Activated CD8-positive, alpha-beta memory T cell treated with anti-CD3 and anti-CD28 coated beads, Interleukin-2, amount 50 U/mL, for 1 hour (primary cell): ENCODE data around the gene EHHADH.
A peak's percentile ranks its signal among the peaks of the same experiment; 100 is the strongest.
"Not testable (repeated sequence)": the region's sequence is repeated elsewhere in the genome, so short reads cannot be mapped to it uniquely, and the experiment has no call there.

ENCODE experiments used
- DNase-seq: peaks from one replicate; pipeline ENCODE4 v3.0.0-alpha.2; 2020; ENCODE audit errors: extremely low read depth

The EHHADH gene

DNA sequence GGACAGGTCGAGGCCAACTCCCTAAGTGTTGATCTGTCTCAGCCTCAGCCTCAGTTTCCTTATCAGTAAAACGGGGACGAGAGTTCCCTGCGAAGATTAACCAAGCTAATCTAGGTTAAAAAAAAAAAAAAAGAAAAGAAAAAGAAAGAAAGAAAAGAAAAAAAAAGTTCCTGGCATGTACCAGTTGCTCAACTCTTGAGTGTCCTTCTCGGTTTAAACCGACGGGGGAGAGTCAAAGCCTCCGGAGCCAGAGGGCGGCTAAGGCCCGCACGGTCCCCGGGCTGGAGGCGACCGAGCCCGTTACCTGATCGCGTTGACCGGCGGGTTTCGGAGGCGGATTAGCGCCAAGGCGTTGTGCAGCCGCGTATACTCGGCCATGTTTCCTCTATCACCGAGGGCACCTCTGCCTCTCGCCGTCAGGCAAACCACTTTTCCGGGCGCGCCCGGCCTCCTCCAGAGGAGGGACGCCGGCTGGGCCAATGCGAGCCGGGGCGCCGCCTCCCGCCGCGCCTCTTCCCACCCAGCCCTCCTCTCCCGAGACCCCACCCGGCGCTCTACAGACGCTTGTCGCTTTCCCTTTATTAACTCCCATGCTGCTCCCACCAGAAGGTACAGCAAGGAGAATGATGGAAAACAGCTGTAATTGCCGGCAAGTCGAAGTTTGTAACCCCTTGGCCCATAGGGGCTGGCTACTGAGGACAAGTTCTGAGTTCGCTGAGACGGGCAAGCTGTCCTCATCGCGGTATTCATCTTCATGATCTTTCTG is at the start of gene EHHADH:
Gene EHHADH (minus strand): TSS at position 405 of the 766 bp plus-strand sequence. CDS start 27 bp downstream, at position 378.
- DNase-seq, result no peak

DNA sequence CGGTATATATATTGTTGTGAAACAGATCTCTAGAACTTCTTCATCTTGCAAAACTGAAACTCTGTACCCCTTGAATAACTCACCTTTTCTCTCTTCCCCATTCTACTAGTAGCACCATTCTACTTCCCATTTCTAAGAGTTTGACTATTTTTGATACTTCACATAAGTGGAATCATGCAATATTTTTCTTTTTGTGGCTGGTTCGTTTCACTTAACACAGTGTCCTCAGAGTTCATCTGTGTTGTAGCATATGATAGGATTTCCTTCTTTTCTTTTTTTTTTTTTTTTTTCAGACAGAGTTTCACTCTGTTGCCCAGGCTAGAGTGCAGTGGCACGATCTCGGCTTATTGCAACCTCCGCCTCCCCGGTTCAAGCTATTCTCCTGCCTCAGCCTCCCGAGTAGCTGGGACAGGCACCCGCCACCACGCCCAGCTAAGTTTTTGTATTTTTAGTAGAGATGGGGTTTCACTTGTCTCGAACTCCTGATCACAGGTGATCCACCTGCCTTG is 46.1 kb upstream of the EHHADH start:
- DNase-seq, result not testable (repeated sequence)

DNA sequence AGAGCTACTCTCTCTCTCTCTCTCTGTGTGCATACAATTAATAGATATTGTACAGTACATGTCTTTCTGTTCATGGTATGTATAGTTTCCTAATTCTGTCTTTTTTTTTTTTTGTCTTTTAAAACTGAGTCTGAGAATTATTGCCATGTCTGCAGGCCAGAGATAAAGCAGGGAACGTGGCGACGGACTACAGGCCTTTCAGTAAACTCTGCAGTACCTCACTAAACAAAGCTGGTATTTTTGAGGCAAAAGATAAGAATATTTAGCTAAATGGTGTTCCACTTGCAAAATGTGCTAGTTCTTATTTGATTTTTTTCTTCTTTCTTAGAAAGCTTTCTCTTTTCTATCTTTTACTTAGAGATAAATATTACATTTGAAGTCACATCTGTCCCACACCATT is 44.0 kb upstream of the EHHADH start:
- no peak for DNase-seq

DNA sequence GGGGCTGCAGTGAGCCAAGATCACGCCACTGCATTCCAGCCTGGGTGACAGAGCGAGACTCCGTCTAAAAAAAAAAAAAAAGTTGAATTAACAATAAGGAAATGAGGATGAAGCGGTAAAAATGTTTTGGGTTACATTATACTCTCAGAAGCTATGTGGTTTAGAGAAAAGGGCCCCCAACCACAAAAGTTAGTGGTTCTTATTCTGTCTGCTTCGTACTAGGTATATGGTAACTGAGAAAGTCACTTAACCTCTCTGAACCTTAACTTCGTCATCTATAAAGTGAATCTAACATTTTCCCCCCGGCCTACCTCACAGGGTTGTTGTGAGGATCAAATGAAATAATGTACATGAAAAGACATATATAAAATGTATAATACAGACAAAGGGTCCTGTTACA is 38.4 kb upstream of the EHHADH start:
- no peak for DNase-seq

DNA sequence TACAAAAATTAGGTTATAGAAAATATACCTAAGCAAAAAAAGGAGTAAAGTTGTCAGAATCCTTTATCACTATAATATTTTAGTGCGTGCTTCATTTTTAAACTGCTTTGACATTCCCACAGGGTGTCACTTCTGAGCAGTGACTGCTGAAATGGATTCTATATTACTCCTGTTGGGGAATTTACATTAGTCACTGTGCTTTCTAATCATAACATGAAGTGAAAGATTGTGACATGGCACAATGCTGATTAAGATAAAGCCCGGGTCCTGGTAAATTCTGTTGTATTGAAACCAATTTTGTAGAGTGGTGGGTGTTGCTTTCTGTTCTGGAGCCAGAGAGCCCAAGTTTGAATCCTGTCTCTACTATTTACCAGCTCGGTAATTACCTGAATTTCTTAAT is 36.4 kb upstream of the EHHADH start:
- DNase-seq, result no peak

DNA sequence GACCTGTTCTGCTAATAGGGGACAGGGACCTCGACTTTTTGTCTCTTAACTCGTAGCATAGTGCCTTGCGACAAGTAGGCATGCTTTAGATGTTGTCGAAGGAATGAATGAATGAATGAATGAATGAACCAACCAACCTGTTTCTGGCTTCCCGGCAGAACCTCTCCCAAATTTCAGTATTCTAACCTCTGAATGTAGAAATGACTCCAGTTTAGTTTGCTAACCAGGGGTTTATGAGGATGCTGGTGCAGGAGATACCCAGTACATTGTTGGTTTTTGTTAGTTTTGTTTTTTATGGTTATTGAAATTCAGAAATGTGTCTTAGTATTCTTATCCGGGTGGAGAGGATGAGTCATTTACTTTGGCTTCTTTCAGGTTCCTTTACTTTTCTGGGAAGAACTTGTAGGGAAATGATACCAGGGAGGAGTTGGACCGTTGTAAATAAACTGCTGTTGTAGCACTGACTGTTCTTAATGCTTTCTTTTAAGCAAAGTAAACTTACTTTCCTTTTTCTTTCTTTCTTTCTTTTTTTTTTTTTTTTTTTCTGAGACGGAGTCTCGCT is 29.6 kb upstream of the EHHADH start:
- no peak for DNase-seq

DNA sequence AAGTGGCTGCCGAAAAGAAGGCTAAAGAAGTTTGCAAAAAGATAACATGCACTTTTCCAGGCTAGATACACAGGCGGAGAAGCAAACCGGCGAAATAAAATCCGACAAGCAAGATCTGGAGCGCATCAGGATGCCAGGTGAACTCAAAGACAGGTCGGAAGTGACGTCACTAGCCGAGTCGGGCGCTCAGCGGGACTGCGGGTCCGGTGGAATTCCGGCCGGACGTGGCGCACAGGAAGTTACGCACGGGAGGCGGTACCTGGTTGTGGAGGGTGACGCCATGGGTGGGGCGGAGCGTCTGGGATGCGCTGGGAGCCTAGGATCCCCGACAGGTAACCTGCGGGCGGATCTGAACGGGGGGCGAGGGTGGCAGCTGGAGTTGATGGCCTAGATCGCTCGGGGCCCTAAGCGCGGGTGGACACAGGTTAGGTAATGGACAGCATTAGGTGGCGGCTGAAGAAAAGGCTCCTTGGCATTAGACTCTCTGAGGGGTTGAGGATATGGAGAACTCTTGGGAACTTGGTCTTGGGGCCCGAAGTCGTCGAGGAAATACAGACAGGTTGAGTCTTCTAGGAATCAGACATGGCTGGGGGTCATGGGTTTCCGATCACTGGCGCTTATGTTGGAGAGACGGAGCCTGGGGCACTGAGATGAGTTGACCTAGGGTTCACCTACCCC is 29.0 kb upstream of the EHHADH start:
- peak; percentile 91 for DNase-seq

DNA sequence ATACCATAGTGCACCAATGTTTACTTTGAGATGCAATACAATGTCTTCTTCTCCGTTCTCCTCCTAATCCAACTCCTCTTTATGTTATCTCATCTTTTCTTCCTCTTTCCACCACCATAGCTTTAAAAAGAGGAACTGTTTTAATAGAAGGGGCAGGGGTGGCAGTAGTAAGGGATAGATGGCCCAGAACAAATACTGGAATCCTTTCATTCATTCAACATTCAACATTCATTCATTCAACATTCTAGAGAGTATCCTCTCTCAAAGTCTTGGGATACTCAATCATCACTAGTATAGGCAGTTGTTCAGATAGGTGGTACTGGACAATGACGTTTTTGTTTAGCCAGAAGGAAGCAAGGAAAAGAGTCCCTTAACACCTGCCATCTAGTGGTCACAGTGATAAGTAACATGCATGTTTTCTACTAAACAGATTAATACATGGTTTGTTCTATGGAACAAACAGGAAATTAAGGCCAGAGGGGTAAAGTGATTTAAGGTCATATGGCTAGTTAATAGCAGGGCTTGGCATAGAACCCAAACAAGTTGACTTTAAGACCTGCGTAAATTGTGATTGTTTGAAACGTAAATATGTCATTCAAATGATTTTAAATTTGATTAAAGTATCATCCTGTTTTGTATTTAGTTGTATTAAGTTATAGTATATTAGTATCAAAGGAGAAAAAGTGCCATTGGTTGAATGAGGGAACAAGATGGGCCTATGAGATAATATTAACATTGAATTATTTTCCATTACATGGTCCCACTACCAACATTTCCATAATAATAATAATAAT is 26.9 kb upstream of the EHHADH start:
- no peak for DNase-seq

DNA sequence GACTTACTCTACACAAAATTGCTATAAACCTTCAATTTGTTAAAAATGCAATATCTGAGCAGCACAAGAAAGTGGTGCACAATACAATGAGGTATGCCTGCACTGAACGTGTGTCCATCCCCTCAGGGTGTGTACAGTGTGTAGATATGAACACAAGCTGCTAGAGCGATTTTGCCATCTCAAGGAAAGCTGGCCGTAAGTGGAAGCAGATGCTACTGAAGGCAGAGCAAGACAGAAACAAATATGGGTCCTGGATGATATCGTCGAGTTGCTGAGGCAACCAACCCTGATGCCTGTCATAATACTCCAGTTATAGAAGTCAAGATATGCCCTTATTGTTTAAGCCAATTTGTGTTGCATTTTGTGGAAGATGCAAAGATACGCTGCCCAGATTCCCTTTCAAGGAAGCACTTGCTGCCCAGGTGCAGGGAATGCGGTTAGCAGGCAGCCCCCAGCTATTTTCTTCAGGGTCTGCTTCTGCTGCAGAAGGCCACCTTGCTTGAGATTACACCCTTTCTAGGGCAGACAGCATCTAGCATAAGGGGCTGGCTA is 25.8 kb upstream of the EHHADH start:
- DNase-seq, result no peak

DNA sequence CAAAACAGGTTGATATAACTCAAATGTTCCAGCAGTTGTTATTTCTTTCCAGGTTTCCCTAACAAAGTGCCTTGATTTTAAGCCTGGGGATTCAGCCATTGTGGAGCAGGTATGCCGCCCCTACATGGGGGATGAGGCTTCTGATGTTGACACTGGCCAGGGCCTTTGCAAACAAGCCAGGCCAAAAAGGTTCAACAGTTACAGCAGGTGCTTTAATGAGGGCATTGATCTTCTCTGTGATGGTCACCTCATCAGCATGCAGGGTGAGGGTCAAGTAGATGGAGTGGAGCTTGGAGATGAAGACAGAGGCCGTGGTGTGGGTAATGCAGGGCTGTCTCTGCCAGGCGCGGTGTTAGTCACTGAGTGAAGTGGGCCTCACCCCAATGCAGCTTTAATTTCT is 22.6 kb upstream of the EHHADH start:
- DNase-seq, result no peak

DNA sequence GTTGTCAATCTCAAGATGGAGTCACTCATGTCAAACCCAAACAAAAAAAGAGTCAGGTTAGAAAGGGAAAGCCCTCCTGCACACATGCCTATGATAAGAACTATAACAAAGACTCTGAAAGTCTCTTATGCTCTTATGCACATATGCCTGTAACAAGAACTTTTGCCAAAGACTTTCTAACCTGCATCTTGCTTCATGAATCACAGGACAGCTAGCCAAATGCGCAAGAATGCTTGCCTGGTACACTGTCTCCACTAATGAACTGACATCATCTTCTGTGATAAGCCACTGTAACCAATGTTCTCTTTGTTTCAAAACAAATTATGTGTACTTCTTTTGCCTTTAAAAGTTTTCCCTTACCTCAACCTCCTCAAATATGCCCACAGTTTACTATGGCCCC is 18.2 kb upstream of the EHHADH start:
- no peak for DNase-seq

DNA sequence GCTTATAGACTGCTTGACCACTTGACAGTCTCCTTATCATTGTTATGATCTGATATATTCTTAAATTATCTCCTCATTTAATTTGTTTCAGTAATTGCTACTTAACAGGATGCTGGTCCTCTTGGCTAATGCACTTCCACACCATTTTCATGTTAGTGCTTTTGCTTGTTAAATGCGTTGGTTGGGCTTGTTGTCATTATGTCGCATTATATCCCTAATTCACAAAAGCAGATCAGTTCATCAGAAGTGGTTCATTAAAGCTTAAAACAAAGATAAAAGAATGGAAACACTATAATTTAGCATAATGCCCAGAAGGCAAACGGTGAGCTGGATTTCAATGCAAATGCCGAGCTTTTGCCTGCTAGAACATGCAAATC is 17.1 kb upstream of the EHHADH start:
- DNase-seq, result no peak

DNA sequence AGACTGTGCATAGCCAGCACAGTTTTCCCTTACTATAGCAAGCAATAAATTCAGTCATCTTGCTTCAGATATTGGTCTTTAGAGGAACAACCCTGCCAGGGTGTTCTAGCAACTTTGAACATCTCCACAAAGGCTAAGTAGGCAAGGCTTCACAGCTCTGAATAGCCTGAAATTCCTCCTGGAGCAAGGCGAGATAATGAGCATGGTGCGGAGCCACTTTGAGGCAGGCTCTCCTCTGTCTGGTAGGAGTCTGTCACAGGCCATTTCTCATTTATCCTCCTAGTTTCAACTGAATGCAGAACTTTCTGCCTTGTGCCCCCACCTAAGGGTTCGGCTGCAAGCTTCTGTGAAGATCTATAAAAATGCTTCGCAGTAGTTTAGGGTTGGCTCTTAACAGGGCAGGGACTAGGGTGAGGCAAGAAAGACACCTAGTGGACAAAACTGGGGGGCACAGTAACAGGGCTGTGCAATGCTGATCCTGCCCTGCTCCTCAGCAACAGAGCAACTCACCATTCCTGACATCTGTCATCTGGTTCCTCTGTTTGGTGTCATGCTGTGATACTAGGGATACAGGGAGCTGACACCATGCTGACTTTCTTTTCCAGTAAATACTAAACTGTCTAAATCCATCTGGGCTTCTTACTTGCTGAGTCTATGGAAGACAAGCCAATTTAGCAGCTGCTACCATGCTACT is 16.6 kb upstream of the EHHADH start:
- no peak for DNase-seq

DNA sequence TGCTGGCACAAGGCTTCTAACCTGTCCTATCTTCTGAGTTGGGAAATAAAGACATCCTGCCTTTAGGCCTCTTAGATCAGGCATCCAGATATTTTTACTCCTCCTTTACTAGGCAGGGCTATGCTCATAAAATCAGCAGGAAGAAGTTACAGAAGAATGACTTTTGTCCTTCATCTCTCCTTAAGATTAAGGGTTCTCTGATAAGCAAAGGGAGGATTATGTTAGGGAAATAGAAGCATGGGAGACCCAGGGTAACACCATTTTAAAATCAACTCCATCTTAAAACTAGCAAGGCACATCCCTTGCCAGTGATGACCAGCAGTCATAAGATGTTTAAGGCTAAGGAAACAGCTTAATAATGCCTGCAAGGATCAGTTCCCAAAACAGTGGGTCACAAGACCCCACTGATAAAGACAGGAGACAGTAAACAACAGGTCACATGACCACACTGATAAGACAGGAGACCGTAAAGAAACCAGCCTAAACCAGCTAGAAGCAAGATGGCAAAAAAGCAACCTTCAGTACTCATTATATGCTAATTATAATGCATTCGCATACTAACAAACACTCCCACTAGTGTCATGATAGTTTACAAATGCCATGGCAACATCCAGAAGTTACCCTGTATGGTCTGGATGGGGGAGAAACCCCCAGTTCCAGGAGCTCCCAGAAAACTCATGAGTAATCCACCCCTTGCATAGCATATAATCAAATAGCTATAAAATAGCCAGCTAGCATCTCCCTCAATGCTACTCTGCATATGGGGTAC is 14.5 kb upstream of the EHHADH start:
- DNase-seq, result no peak

DNA sequence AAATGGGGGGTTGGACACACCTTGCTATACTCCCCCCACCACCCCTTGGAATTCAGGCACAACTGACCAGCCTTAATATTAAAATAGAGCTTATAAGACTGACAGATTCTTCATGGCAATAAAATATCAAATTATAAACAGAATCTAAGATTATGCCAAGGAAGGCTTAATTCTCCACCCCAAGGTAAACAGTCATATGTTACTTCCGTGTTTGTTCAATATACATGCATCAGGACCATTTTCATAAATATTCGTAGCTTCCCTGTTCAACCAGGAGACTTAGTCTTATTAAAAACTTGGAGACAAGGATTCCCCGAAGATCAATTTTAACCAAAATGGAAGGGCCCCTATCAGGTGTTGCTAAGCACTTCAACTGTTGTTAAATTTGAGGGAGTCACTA is 13.3 kb upstream of the EHHADH start:
- DNase-seq, result no peak

DNA sequence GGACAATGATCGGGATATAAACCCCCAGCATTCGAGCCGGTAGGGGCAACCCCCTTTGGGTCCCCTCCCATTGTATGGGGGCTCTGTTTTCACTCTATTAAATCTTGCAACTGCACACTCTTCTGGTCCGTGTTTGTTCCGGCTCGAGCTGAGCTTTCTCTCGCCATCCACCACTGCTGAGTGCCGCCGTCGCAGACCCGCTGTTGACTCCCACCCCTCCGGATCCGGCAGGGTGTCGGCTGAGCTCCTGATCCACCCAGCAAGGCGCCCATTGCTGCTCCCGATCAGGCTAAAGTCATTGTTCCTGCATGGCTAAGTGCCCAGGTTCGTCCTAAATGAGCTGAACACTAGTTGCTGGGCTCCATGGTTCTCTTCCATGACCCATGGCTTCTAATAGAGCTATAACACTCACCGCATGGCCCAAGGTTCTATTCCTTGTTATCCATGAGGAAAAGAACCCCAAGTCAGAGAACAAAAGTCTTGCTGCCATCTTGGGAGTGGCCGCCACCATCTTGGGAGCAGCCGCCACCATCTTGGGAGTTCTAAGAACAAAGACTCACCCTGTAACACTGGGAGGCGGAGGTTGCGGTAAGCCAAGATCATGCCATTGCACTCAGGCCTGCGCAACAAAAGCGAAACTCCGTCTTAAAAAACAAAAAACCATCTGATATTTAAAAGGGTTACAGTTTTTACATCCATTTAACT is 11.2 kb upstream of the EHHADH start:
- DNase-seq, result no peak

DNA sequence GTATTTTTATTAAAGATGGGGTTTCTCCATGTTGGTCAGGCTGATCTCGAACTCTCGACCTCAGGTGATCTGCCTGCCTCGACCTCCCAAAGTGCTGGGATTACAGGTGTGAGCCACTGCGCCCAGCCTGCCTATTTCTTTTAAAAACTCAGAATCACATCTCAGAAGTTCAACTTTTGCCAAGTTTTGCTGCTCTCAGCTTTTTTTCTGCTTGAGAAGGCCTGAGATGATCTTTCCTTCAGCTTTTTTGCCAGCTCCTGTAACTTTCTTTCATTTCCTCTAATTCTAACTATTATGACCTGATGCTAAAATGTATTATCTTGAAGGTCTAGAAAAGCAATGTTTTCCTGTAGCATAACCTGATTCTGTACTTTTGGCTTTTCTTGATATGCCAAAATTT is 9.6 kb upstream of the EHHADH start:
- no peak for DNase-seq

DNA sequence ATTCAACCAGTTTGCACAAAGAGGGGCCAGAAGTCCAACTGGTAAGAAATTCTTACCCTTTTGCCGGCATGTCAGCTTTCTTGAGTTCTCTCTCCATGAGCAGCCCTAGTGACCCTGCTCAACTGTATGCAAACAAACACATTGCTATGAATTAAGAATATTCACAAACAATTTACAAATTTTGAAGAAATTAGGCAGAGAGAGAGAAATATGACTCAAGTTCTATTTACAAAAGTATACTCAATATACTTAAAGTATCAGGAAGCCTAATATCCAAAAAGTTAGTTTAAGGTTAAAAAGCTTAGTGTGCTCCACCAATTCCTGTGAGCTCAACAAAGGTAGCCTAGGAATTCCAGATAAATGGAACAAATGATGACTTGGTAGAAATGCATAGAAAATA is 3.5 kb upstream of the EHHADH start:
- DNase-seq, result no peak

DNA sequence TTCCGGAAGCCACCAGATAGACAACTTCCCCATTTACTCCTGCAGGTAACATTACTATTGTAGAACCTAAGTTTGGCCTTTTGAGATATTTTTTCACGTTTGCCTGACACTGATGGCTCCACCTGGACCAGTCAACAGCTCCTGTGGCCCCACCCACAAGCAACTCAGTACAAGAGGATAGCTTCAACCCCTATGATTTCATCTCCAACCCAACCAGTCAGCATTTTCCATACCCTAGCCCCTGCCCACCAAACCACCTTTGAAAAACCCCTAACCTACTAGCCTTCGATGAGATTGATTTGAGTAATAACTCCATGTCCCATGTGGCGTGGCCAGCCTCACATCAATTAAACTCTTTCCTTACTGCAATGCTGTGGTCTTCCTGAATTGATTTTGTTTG is 950 bp upstream of the EHHADH start:
- no peak for DNase-seq

DNA sequence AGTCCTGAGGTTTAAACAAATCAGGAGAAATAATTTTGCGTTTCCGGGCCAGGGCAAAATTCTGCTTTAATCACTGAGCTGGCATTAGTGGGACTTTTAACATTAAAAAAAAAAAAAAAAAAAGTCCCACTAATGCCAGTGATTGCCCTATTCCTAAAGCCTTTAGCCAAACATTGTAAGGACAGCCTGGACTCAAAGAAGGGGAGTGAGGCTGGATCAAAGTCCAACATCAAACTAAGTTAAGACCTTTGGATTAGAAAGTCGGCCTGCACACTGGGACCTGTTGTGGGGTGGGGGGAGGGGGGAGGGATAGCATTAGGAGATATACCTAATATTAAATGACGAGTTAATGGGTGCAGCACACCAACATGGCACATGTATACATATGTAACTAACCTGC is 716 bp downstream of the EHHADH start:
- not testable (repeated sequence) for DNase-seq
